Measurements from ENCODE around the gene PPIP5K2.

DNA sequence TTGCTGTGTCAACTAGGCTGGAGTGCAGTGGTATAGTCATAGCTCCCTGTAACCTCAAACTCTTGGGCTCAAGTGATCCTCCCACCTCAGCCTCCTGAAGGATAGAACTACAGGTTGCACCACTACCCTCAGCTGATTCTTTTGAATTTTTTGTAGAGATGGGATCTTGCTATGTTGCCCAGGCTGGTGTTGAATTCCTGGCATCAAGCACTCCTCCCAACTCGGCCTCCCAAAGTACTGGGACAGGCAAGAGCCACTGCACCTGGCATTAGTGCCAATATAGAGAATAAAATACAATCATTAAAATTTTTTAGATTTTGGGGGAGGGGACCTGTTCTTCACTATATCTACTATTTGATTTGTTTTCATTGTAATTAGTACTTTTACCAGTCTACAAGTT is 15.4 kb downstream of the PPIP5K2 start:
- TF ChIP-seq EZH2 (optimal IDR thresholded peaks at IDR 0.05; ENCODE audit: low read depth, low read length), result no peak
- TF ChIP-seq, protein P1, sequence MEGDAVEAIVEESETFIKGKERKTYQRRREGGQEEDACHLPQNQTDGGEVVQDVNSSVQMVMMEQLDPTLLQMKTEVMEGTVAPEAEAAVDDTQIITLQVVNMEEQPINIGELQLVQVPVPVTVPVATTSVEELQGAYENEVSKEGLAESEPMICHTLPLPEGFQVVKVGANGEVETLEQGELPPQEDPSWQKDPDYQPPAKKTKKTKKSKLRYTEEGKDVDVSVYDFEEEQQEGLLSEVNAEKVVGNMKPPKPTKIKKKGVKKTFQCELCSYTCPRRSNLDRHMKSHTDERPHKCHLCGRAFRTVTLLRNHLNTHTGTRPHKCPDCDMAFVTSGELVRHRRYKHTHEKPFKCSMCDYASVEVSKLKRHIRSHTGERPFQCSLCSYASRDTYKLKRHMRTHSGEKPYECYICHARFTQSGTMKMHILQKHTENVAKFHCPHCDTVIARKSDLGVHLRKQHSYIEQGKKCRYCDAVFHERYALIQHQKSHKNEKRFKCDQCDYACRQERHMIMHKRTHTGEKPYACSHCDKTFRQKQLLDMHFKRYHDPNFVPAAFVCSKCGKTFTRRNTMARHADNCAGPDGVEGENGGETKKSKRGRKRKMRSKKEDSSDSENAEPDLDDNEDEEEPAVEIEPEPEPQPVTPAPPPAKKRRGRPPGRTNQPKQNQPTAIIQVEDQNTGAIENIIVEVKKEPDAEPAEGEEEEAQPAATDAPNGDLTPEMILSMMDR (IDR thresholded peaks at IDR 0.05; ENCODE audit: low read length), result no peak
